ENCODE results near the gene MSH3.
"Not testable (repeated sequence)": the region's sequence is repeated elsewhere in the genome, so short reads cannot be mapped to it uniquely, and the experiment has no call there.

The MSH3 gene

GRCh38 chr5:80853413-80853812 lies 199.0 kb downstream of the MSH3 start:
- DNase-seq (ENCODE audit: low read depth) = no peak

GRCh38 chr5:80854583-80854982 lies 200.1 kb downstream of the MSH3 start:
- DNase-seq (ENCODE audit: low read depth) = no peak

- DNase-seq (ENCODE audit: low read depth) = no peak
Observed at GRCh38 chr5:80860924-80861613, 206.6 kb downstream of the MSH3 start.

- DNase-seq (ENCODE audit: low read depth) = no peak
Observed at GRCh38 chr5:80863708-80864107, 209.3 kb downstream of the MSH3 start.

- DNase-seq (ENCODE audit: low read depth) = no peak
Observed at GRCh38 chr5:80864109-80864508, 209.7 kb downstream of the MSH3 start.

GRCh38 chr5:80864706-80865435 lies 210.4 kb downstream of the MSH3 start:
- DNase-seq (ENCODE audit: low read depth) = no peak

GRCh38 chr5:80865551-80865950 lies 211.1 kb downstream of the MSH3 start:
- no peak for DNase-seq (ENCODE audit: low read depth)

GRCh38 chr5:80866371-80866770 lies 211.9 kb downstream of the MSH3 start:
- DNase-seq (ENCODE audit: low read depth) = no peak

- DNase-seq (ENCODE audit: low read depth) = no peak
Observed at GRCh38 chr5:80867233-80867632, 212.8 kb downstream of the MSH3 start.

- DNase-seq (ENCODE audit: low read depth) = no peak
Observed at GRCh38 chr5:80870442-80870841, 216.0 kb downstream of the MSH3 start.

GRCh38 chr5:80871541-80871961 lies 217.1 kb downstream of the MSH3 start:
- no peak for DNase-seq (ENCODE audit: low read depth)

GRCh38 chr5:80874162-80874561 lies 219.7 kb downstream of the MSH3 start:
- no peak for DNase-seq (ENCODE audit: low read depth)

- no peak for DNase-seq (ENCODE audit: low read depth)
Observed at GRCh38 chr5:80877592-80877991, 223.1 kb downstream of the MSH3 start.

- DNase-seq (ENCODE audit: low read depth) = no peak
Observed at GRCh38 chr5:80881726-80882125, 227.3 kb downstream of the MSH3 start.

- DNase-seq (ENCODE audit: low read depth) = not testable (repeated sequence)
Observed at GRCh38 chr5:80883390-80883789, 228.9 kb downstream of the MSH3 start.

- no peak for DNase-seq (ENCODE audit: low read depth)
Observed at GRCh38 chr5:80884086-80884813, 229.8 kb downstream of the MSH3 start.

GRCh38 chr5:80884929-80885328 lies 230.5 kb downstream of the MSH3 start:
- DNase-seq (ENCODE audit: low read depth) = no peak

- no peak for DNase-seq (ENCODE audit: low read depth)
Observed at GRCh38 chr5:80885396-80886000, 231.0 kb downstream of the MSH3 start.

GRCh38 chr5:80894083-80894482 lies 239.6 kb downstream of the MSH3 start:
- DNase-seq (ENCODE audit: low read depth) = no peak

- no peak for DNase-seq (ENCODE audit: low read depth)
Observed at GRCh38 chr5:80895523-80895922, 241.1 kb downstream of the MSH3 start.

GRCh38 chr5:80902624-80903023 lies 248.2 kb downstream of the MSH3 start:
- DNase-seq (ENCODE audit: low read depth) = not testable (repeated sequence)

- DNase-seq (ENCODE audit: low read depth) = no peak
Observed at GRCh38 chr5:80904533-80905187, 250.2 kb downstream of the MSH3 start.
